Suppressor macrophage (primary cell): ENCODE results near the gene CCDC8.
"Not testable (repeated sequence)": the region's sequence is repeated elsewhere in the genome, so short reads cannot be mapped to it uniquely, and the experiment has no call there.

ENCODE experiments used
- DNase-seq, 4 experiments: peaks; one replicate each; pipeline ENCODE4 v3.0.0-alpha.2; 2020 to 2022
- total RNA-seq, 17 experiments: gene quantifications; one replicate each; lab custom pipeline; 2026; ENCODE audit warnings: mixed read lengths in 6 of 17, inconsistent platforms in 3 of 17; lab: John Stamatoyannopoulos, UW

The CCDC8 gene
- 0 to 1.1 (median 0) reads per million in 17 experiments for total RNA-seq

GRCh38 chr19:46413262-46414031 is at the start of gene CCDC8:
Gene CCDC8, minus strand, starts transcription at chr19:46413564. Its CDS starts 754 bp downstream, at chr19:46412810.
- no peak for DNase-seq

GRCh38 chr19:46461537-46461936 is 48.2 kb upstream of the CCDC8 start:
- DNase-seq: no peak

- DNase-seq: no peak
Observed at GRCh38 chr19:46460981-46461380, 47.6 kb upstream of the CCDC8 start.

GRCh38 chr19:46460055-46460454 is 46.7 kb upstream of the CCDC8 start:
- no peak for DNase-seq

- DNase-seq: no peak
Observed at GRCh38 chr19:46456930-46457329, 43.6 kb upstream of the CCDC8 start.

GRCh38 chr19:46454244-46454643 is 40.9 kb upstream of the CCDC8 start:
- no peak for DNase-seq

GRCh38 chr19:46453661-46454060 is 40.3 kb upstream of the CCDC8 start:
- no peak for DNase-seq

GRCh38 chr19:46452186-46452585 is 38.8 kb upstream of the CCDC8 start:
- no peak for DNase-seq

- no peak for DNase-seq
Observed at GRCh38 chr19:46451352-46451751, 38.0 kb upstream of the CCDC8 start.

GRCh38 chr19:46450737-46451136 is 37.4 kb upstream of the CCDC8 start:
- DNase-seq: no peak

- DNase-seq: no peak
Observed at GRCh38 chr19:46449228-46449627, 35.9 kb upstream of the CCDC8 start.

- no peak for DNase-seq
Observed at GRCh38 chr19:46448601-46449000, 35.2 kb upstream of the CCDC8 start.

- no peak for DNase-seq
Observed at GRCh38 chr19:46447824-46448223, 34.5 kb upstream of the CCDC8 start.

- no peak for DNase-seq
Observed at GRCh38 chr19:46447006-46447405, 33.6 kb upstream of the CCDC8 start.

- DNase-seq: no peak
Observed at GRCh38 chr19:46446021-46446420, 32.7 kb upstream of the CCDC8 start.

GRCh38 chr19:46442808-46443450 is 29.6 kb upstream of the CCDC8 start:
- DNase-seq: no peak

- no peak for DNase-seq
Observed at GRCh38 chr19:46441866-46442265, 28.5 kb upstream of the CCDC8 start.

GRCh38 chr19:46435689-46436088 is 22.3 kb upstream of the CCDC8 start:
- not testable (repeated sequence) for DNase-seq

- no peak for DNase-seq
Observed at GRCh38 chr19:46435009-46435408, 21.6 kb upstream of the CCDC8 start.

GRCh38 chr19:46433470-46433869 is 20.1 kb upstream of the CCDC8 start:
- DNase-seq: not testable (repeated sequence)

GRCh38 chr19:46431824-46432223 is 18.5 kb upstream of the CCDC8 start:
- DNase-seq: no peak

- no peak for DNase-seq
Observed at GRCh38 chr19:46429999-46430398, 16.6 kb upstream of the CCDC8 start.

GRCh38 chr19:46428239-46429135 is 15.1 kb upstream of the CCDC8 start, which contains the start of gene PNMA8C:
Gene PNMA8C, minus strand, starts transcription at chr19:46428936. Its CDS starts 577 bp downstream, at chr19:46428359.
- DNase-seq: peak; percentile 59 to 78 (median 72)
